HCT116 (cell line): Measurements from ENCODE around the gene TOLLIP.

Experiments used
- CTCF ChIP-seq, 3 experiments: fragments of 200-600 bp in 1 of 3; sonication (generic) in 1 of 3; IDR thresholded peaks in 2 of 3; conservative IDR thresholded peaks in 1 of 3; 2 replicates each; pipeline ENCODE4 v1.5.1; 2012 to 2017; ENCODE audit warnings: low read depth in 2 of 3, low read length in 2 of 3, antibody characterized with exemption in 1 of 3, borderline replicate concordance in 1 of 3, control low read depth in 1 of 3, mild to moderate bottlenecking in 1 of 3, mixed read lengths in 1 of 3, mixed run types in 1 of 3, moderate library complexity in 1 of 3; ENCODE audit not compliant: insufficient read depth in 1 of 3
- EZH2 ChIP-seq: fragments of 200-600 bp; sonication (generic); IDR thresholded peaks from 2 replicates; pipeline ENCODE4 v1.6.1; 2017; ENCODE audit warnings: antibody characterized with exemption, mixed run types
- POLR2AphosphoS5 ChIP-seq: IDR thresholded peaks from 2 replicates; pipeline ENCODE4 v1.6.1; 2011; ENCODE audit warnings: mild to moderate bottlenecking, low read depth, low read length, moderate library complexity
- RAD21 ChIP-seq: IDR thresholded peaks from 2 replicates; pipeline ENCODE4 v1.6.1; 2012; ENCODE audit warnings: low read depth, mild to moderate bottlenecking
- TF ChIP-seq, protein P1 (sequence below): IDR thresholded peaks from 2 replicates; pipeline ENCODE4 v1.6.1; 2011; ENCODE audit warnings: mild to moderate bottlenecking, low read length, moderate library complexity; ENCODE audit not compliant: insufficient replicate concordance; ENCODE audit errors: extremely low read depth

DNA sequence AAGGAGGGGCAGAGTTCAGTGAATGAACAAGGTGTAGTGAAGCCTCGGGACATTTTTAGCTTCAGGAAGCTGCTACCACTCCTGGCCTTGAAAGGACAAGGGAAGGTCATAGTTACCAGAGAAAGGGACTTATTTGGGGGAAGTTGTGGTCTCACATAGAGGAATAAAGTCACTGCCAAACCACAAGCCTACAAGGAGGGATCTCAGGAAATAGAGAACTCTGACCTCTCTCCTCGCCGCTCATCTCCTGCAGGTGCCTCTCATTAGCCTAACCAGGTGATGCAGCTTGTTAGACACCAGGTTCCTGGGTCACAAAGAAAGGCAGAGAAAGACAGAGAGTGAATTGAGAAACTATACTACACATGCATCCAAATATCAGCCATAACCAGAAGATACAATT lies 14.3 kb upstream of the TOLLIP start:
- TF ChIP-seq CTCF (IDR thresholded peaks at IDR 0.05 in 2 of 3, conservative IDR thresholded peaks at IDR 0.05 in 1 of 3; ENCODE audit: borderline replicate concordance in 1 of 3, insufficient read depth in 1 of 3, low read depth in 2 of 3, low read length in 2 of 3) = no peak
- TF ChIP-seq, protein P1, sequence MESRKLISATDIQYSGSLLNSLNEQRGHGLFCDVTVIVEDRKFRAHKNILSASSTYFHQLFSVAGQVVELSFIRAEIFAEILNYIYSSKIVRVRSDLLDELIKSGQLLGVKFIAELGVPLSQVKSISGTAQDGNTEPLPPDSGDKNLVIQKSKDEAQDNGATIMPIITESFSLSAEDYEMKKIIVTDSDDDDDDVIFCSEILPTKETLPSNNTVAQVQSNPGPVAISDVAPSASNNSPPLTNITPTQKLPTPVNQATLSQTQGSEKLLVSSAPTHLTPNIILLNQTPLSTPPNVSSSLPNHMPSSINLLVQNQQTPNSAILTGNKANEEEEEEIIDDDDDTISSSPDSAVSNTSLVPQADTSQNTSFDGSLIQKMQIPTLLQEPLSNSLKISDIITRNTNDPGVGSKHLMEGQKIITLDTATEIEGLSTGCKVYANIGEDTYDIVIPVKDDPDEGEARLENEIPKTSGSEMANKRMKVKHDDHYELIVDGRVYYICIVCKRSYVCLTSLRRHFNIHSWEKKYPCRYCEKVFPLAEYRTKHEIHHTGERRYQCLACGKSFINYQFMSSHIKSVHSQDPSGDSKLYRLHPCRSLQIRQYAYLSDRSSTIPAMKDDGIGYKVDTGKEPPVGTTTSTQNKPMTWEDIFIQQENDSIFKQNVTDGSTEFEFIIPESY = no peak
- TF ChIP-seq POLR2AphosphoS5 = no peak
- TF ChIP-seq EZH2 = no peak
- TF ChIP-seq RAD21 = no peak
